Kidney epithelial cell (primary cell): Measurements from ENCODE around the gene SETD2. TPM values are rescaled to one million over a fixed set of nuclear protein-coding genes. Genes with fewer than 3 reads are reported as not detected.

Experiments
- DNase-seq: peaks from one replicate; pipeline ENCODE4 v3.0.0-alpha.2; 2010; ENCODE audit warnings: low read depth
- H3K27me3 ChIP-seq: 2 replicates; pipeline ENCODE4 v1.6.0; 2011; ENCODE audit warnings: low read length; ENCODE audit not compliant: control insufficient read depth, insufficient read depth
- H3K36me3 ChIP-seq: 2 replicates; pipeline ENCODE4 v1.5.1; 2011; ENCODE audit warnings: low read length; ENCODE audit not compliant: control insufficient read depth, insufficient read depth
- H3K4me3 ChIP-seq: 2 replicates; pipeline ENCODE4 v1.5.1; 2011; ENCODE audit warnings: low read depth, mild to moderate bottlenecking, control low read depth, low read length
- CTCF ChIP-seq: IDR thresholded peaks from 2 replicates; pipeline ENCODE4 v1.5.1; 2011; ENCODE audit warnings: mild to moderate bottlenecking, moderate library complexity, low read length, control low read depth, inconsistent platforms; ENCODE audit not compliant: insufficient read depth, poor library complexity, severe bottlenecking
- total RNA-seq: library from RNA; depleted of rRNA; stranded (reverse); fragments of >200 nt; gene quantifications from 2 replicates; pipeline ENCODE4 v1.2.3, GENCODE V29; 2015

SETD2 gene
- total RNA-seq, 1 donor from 2014 or later, result 31.1 TPM

DNA sequence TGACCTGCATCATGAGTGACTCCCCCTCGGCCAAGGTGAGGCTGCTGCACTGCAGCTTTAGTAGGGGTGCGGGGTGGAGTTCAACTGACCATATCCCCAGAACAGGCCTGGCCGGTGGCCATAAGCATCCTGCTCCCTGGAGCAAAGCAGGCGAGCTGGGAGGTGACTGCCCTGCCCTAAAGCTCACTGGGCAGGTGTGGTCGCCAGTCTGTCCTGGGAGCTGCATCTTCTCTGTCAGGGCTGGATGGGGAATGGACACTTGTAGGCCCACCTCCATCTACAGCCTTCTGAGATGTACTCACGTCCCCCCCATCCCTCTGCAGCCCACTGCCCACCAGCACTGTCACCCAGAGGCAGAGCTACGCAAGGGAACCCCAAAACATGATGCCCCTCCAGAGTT lies 169.9 kb downstream of the SETD2 start:
- Histone ChIP-seq H3K36me3 (no peaks in the 10 kb centered on the region), H3K27me3 (no peaks in the 10 kb centered on the region), H3K4me3 (no peak overlapping the region)
- no peak for DNase-seq
- no peak for TF ChIP-seq CTCF

GRCh38 chr3:46993292-46993691 lies 170.6 kb downstream of the SETD2 start:
- no peak for TF ChIP-seq CTCF
- Histone ChIP-seq H3K4me3 (no peak overlapping the region), H3K36me3 (no peaks in the 10 kb centered on the region)

GRCh38 chr3:46992231-46992630 lies 171.7 kb downstream of the SETD2 start:
- no peak for TF ChIP-seq CTCF
- DNase-seq, result no peak
- H3K27me3 ChIP-seq, result no peaks in the 10 kb centered on the region
- no peak overlapping the region for H3K4me3 ChIP-seq
- H3K36me3 ChIP-seq, result no peaks in the 10 kb centered on the region

More at GRCh38 chr3:46993292-46993691, 170.6 kb downstream of the SETD2 start:
- DNase-seq, result no peak
- H3K27me3 ChIP-seq, result no peaks in the 10 kb centered on the region

DNA sequence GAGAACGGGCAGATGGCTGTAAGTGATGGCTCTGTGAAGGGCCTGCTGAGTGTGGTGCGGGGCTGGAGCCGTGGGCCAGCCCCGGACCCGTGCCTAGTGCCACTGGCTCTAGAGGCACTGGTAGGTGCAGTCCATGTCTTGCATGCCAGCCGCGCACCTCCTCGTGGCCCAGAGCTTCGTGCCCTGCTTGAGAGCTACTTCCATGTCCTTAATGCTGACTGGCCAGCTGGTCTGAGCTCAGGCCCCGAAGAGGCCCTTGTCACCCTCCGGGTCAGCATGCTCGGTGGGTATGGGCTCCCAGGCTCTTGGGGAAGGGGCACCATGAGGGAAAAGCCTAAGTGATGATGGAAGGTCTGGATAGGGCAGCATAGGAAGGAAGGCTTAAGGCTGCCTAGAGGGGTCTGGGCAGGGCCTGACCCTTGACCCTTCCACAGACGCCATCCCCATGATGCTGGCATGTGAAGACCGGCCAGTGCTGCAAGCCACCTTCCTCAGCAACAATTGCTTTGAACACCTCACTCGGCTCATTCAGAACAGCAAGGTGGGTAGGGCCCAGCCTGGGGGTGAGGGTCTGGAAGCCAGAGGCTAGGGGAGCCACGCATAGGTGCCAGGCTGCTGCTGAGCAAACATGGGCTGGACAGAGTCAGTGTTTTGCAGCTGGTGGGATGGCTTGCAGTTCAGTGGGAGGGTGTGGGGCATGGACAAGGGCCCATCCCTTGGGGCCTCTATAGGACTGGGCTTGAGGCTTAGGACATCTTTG lies 172.3 kb downstream of the SETD2 start:
- no peak overlapping the region for H3K4me3 ChIP-seq
- DNase-seq, result no peak
- no peaks in the 10 kb centered on the region for H3K27me3 ChIP-seq
- H3K36me3 ChIP-seq, result no peaks in the 10 kb centered on the region
- TF ChIP-seq CTCF, result no peak

GRCh38 chr3:46990573-46991374 lies 173.1 kb downstream of the SETD2 start:
- no peak for DNase-seq
- Histone ChIP-seq H3K4me3 (no peak overlapping the region), H3K36me3 (no peaks in the 10 kb centered on the region), H3K27me3 (no peaks in the 10 kb centered on the region)
- no peak for TF ChIP-seq CTCF
